GM13977 (cell line): Measurements from ENCODE around the gene KLF9.

Experiments used
- DNase-seq: peaks from one replicate; pipeline ENCODE4 v3.0.0; 2012; ENCODE audit warnings: low spot score
- in situ Hi-C: fragments of 300-500 bp; cut with MboI; formaldehyde crosslinking; loops from one replicate; pipeline ENCODE4 v1.12.0; 2022; ENCODE audit warnings: low sequenced_read_pairs, low pct_unique_long_range_greater_than_20kb, mixed read lengths, inconsistent platforms; ENCODE audit not compliant: unreplicated experiment
- TF ChIP-seq, protein P1 (sequence below): IDR thresholded peaks from 2 replicates; pipeline ENCODE4 v1.5.1; 2012; ENCODE audit warnings: mild to moderate bottlenecking, control low read depth; ENCODE audit not compliant: insufficient read depth; ENCODE audit errors: extremely low read depth, missing control alignments

The KLF9 gene

DNA sequence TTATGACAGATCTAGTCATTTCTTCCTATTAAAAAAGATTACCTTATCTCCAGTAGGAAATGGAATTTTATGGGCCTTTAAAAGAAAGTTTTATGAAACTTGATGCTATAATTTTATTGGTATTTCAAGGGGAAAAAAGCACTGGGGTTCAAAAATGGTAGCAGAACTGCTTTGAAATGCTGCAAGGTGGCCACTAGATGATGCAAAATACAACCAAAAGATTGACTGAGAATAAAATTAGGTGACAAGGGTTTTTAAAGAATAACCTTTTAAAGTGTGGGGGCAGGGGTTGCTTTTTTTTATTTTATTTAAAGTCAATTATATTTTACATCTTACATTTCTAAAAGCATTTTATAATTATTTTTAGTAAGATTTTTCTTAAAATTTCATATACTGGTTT lies 61.7 kb downstream of the KLF9 start:
- TF ChIP-seq, protein P1, sequence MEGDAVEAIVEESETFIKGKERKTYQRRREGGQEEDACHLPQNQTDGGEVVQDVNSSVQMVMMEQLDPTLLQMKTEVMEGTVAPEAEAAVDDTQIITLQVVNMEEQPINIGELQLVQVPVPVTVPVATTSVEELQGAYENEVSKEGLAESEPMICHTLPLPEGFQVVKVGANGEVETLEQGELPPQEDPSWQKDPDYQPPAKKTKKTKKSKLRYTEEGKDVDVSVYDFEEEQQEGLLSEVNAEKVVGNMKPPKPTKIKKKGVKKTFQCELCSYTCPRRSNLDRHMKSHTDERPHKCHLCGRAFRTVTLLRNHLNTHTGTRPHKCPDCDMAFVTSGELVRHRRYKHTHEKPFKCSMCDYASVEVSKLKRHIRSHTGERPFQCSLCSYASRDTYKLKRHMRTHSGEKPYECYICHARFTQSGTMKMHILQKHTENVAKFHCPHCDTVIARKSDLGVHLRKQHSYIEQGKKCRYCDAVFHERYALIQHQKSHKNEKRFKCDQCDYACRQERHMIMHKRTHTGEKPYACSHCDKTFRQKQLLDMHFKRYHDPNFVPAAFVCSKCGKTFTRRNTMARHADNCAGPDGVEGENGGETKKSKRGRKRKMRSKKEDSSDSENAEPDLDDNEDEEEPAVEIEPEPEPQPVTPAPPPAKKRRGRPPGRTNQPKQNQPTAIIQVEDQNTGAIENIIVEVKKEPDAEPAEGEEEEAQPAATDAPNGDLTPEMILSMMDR = peak; percentile 38
- no peak for DNase-seq
- in situ Hi-C loops = loop anchor here (10.0 kb wide), 1 partner anchor 132 kb away; no protein-coding TSS in a partner anchor

DNA sequence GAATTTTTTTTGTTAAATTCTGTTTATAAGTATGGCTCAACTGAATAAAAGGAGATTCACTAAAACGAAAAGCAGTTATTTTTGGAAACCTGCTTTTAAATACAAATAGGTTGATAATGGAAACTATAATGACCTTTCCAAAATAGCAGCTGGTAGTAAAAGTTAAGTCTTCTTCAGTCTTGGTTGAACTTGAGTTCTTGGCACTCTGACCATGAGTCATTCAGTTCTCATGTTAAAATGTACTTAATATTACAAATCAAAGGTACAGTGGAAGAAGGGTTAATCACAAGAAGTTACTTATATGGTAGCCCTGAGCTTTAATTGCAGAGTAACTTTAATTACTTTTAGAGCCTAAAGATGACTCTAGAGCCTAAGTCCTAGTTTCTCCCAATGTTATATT lies 62.1 kb downstream of the KLF9 start:
- in situ Hi-C loops = loop anchor here (10.0 kb wide), 1 partner anchor 132 kb away; no protein-coding TSS in a partner anchor
- TF ChIP-seq, protein P1 = no peak
- no peak for DNase-seq

DNA sequence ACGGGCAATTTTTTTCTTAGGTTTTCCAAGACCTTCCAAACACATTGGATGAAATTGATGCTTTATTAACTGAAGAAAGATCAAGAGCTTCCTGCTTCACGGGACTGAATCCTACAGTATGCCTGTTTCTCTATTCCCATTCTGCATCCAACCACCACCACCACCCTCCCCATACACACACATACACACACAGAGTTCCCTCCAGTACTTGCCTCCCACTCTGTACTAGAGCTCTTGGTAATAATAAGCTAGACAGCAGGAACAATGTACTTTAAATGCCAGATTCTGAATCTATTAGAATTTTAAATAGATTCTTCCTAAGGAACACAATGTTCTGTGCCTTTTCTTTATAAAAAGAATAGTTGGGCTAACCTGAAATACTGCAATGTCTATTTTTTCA lies 67.4 kb downstream of the KLF9 start:
- TF ChIP-seq, protein P1 = no peak
- no peak for DNase-seq
- in situ Hi-C loops = loop anchor here (5.0 kb wide), 1 partner anchor 255 kb away; no protein-coding TSS in a partner anchor

DNA sequence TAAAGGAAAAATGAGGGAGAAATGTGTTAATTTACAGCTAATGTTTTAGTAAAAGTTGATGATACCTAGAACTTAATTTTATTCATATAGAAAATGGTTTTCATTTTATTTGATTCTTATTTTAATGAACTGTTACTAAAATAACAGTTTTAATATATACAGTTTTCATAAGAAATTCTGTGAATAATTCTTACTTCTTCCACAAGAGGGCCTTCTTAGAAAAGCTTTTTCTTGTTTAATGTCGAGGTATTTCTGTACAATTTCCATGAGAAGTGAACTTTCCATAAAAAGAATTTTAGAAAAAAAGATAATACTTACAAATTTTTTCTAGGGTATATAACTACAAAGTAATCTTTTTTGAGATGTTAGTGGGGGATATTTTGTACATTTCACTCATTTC lies 73.9 kb downstream of the KLF9 start:
- TF ChIP-seq, protein P1 = peak; percentile 35
- DNase-seq = no peak
- in situ Hi-C loops = no loop called here
